Fibroblast of pulmonary artery (primary cell): Measurements from ENCODE around the gene OR6P1.

Source experiments
- DNase-seq: peaks from one replicate; pipeline ENCODE4 v3.0.0-alpha.2; 2010; ENCODE audit warnings: low read depth
- H3K4me3 ChIP-seq: replicated peaks from 2 replicates; pipeline ENCODE4 v1.5.1; 2011; ENCODE audit warnings: low read depth, mild to moderate bottlenecking, control low read depth, low read length, moderate library complexity
- CTCF ChIP-seq: IDR thresholded peaks from 2 replicates; pipeline ENCODE4 v1.5.1; 2011; ENCODE audit warnings: mild to moderate bottlenecking, control low read depth, low read length, inconsistent platforms; ENCODE audit errors: missing control alignments

The OR6P1 gene

GRCh38 chr1:158520955-158521665, 49.3 kb downstream of the OR6P1 start:
- no peak overlapping the region for H3K4me3 ChIP-seq
- no peak for TF ChIP-seq CTCF

GRCh38 chr1:158520021-158520420, 50.4 kb downstream of the OR6P1 start:
- no peak for DNase-seq
- H3K4me3 ChIP-seq: no peak overlapping the region
- TF ChIP-seq CTCF: no peak

More at GRCh38 chr1:158520955-158521665, 49.3 kb downstream of the OR6P1 start:
- DNase-seq: no peak

GRCh38 chr1:158516966-158517365, 53.4 kb downstream of the OR6P1 start:
- no peak overlapping the region for H3K4me3 ChIP-seq
- TF ChIP-seq CTCF: no peak
- DNase-seq: no peak
